Osteocyte (in vitro differentiated cells): ENCODE measurements around the gene CREB3L2. TPM values are rescaled to one million over a fixed set of nuclear protein-coding genes. Genes with fewer than 3 reads are reported as not detected.

Experiments
- DNase-seq: peaks from one replicate; pipeline ENCODE4 v3.0.0; 2021; ENCODE audit warnings: mixed read lengths; ENCODE audit not compliant: unreplicated experiment; ENCODE audit errors: extremely low spot score
- H3K27ac Mint-ChIP-seq: one replicate; pipeline ENCODE4 v1.8.0; 2021; ENCODE audit warnings: mild to moderate bottlenecking, mixed read lengths; ENCODE audit not compliant: unreplicated experiment
- H3K27me3 Mint-ChIP-seq: one replicate; pipeline ENCODE4 v1.8.0; 2021; ENCODE audit warnings: mixed read lengths; ENCODE audit not compliant: unreplicated experiment
- H3K36me3 Mint-ChIP-seq: one replicate; pipeline ENCODE4 v1.8.0; 2021; ENCODE audit warnings: mixed read lengths; ENCODE audit not compliant: unreplicated experiment
- H3K4me1 Mint-ChIP-seq: one replicate; pipeline ENCODE4 v1.8.0; 2021; ENCODE audit warnings: mixed read lengths; ENCODE audit not compliant: unreplicated experiment
- H3K4me3 Mint-ChIP-seq: one replicate; pipeline ENCODE4 v1.8.0; 2021; ENCODE audit warnings: mild to moderate bottlenecking, moderate library complexity, mixed read lengths; ENCODE audit not compliant: unreplicated experiment
- H3K9me3 Mint-ChIP-seq: one replicate; pipeline ENCODE4 v1.8.0; 2021; ENCODE audit warnings: mixed read lengths; ENCODE audit not compliant: unreplicated experiment
- CTCF ChIP-seq: fragments of 200-600 bp; sonication (generic); IDR thresholded peaks from 2 replicates; pipeline ENCODE4 v1.5.0; 2021; ENCODE audit warnings: antibody characterized with exemption, mild to moderate bottlenecking, moderate library complexity
- total RNA-seq: library from RNA; stranded (reverse); gene quantifications from 2 replicates; pipeline ENCODE4 v1.2.1, GENCODE V29; 2021

CREB3L2 gene
- total RNA-seq, 1 donor from 2014 or later: 144 TPM

DNA sequence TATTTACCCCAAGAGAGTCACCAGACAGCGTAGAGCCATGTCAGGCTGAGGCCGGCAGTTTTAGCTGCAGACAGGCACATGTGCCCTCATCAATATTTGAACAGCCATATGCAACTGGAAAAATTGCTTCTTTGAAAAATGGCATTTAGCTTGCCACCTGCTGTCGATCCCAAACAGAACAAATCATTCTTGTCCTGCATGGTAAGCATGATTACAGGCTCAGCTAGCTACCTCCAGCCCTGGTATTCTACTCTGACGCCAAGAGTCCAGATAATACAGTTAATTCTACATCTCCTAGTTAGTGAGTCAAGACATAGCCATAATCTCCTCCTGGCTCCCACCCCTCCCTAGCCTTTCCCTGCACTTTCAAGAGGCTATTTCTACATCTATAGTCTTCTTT, 7.7 kb downstream of the CREB3L2 start:
- Mint-ChIP-seq H3K27me3 (no peaks in the 10 kb centered on the region), H3K36me3 (peaks cover 14% of the 10 kb centered on the region), H3K9me3 (no peaks in the 10 kb centered on the region), H3K4me3 (peak overlapping the region; percentile 8), H3K4me1 (peaks cover 42% of the 10 kb centered on the region), H3K27ac (no peak overlapping the region)
- DNase-seq: no peak
- no peak for TF ChIP-seq CTCF

DNA sequence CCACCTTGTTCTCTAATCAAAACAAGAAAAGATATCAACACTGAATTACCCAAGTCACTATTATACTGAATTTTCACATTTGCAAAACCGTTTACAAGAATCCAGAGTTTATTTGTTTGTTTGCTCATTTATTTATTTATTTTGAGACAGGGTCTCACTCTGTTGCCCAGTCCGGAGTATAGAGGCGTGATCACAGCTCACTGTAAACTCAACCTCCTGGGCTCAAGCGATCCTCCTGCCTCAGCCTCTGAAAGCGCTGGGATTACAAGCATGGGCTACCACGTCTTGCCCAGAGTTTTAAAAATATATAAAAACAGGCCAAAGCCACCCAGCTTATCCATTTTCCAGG, 8.5 kb downstream of the CREB3L2 start:
- TF ChIP-seq CTCF: no peak
- no peak for DNase-seq
- Mint-ChIP-seq H3K9me3 (no peaks in the 10 kb centered on the region), H3K4me1 (peaks cover 33% of the 10 kb centered on the region), H3K36me3 (peaks cover 14% of the 10 kb centered on the region), H3K27ac (no peak overlapping the region), H3K4me3 (no peak overlapping the region), H3K27me3 (no peaks in the 10 kb centered on the region)

- Mint-ChIP-seq H3K9me3 (no peaks in the 10 kb centered on the region), H3K27me3 (no peaks in the 10 kb centered on the region), H3K27ac (no peak overlapping the region), H3K4me1 (peaks cover 27% of the 10 kb centered on the region), H3K36me3 (peaks cover 14% of the 10 kb centered on the region), H3K4me3 (peak overlapping the region; percentile 27)
- DNase-seq: no peak
- no peak for TF ChIP-seq CTCF
Observed at GRCh38 chr7:137992550-137993394, 9.1 kb downstream of the CREB3L2 start.

DNA sequence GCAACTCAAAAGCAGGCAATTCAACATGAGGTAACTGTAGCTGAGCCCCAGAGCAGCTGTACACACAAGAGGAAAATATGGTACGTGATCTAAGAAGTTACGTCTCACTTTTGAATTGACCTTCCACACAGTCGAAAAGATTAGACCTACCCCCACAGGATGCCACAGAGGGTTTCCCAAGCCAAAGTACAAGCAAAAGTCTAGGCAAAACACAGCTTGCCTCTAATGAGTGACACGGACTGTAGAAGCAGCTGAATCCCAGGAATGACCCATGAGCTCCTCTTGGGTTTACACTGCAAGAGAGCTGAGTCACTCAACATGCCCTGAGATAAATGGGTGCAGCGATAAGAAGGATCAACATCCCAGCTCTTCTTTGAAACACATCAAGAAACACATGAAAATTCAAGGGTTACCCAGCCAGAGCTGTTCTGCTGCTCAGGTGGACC, 9.8 kb downstream of the CREB3L2 start:
- peak overlapping the region; percentile 27 for H3K4me3 Mint-ChIP-seq
- no peak for TF ChIP-seq CTCF
- H3K9me3 Mint-ChIP-seq: no peaks in the 10 kb centered on the region
- H3K27ac Mint-ChIP-seq: no peak overlapping the region
- peaks cover 14% of the 10 kb centered on the region for H3K36me3 Mint-ChIP-seq
- H3K4me1 Mint-ChIP-seq: peaks cover 27% of the 10 kb centered on the region
- H3K27me3 Mint-ChIP-seq: no peaks in the 10 kb centered on the region
- DNase-seq: no peak

- H3K4me3 Mint-ChIP-seq: no peak overlapping the region
- no peaks in the 10 kb centered on the region for H3K9me3 Mint-ChIP-seq
- no peaks in the 10 kb centered on the region for H3K27me3 Mint-ChIP-seq
- no peak for DNase-seq
- TF ChIP-seq CTCF: no peak
- H3K36me3 Mint-ChIP-seq: peaks cover 2% of the 10 kb centered on the region
- peaks cover 10% of the 10 kb centered on the region for H3K4me1 Mint-ChIP-seq
- H3K27ac Mint-ChIP-seq: no peak overlapping the region
Observed at GRCh38 chr7:137990251-137990941, 11.5 kb downstream of the CREB3L2 start.
